ENCODE measurements around the gene COL23A1. TPM values are rescaled to one million over a fixed set of nuclear protein-coding genes. Genes with fewer than 3 reads are reported as not detected.
A peak's percentile ranks its signal among the peaks of the same experiment; 100 is the strongest.
"Not testable (repeated sequence)": the region's sequence is repeated elsewhere in the genome, so short reads cannot be mapped to it uniquely, and the experiment has no call there.

Gene COL23A1
- total and polyA plus RNA-seq, 2 experiments from 2014 or later, result 4.8 to 8.2 TPM

DNA sequence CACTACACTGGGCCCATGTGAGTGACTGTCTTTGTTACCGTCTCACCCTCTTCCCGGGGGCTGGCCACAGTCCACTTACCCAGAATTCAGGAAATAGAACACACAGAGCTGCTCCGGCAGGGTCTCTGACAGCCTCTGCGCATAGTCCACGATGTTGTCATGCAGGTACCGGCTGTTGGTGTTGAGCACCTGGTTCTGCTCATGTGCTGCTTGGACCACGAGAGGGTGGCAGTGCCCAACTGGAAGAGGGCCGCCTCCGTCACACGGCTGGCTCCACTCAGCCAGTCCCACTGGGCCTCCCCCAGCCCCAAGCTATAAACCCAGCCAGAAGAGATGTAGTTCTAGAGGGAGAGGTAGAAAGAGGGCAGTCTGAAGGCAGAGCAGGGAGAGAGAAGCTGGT is 360.3 kb downstream of the COL23A1 start:
- H3K79me2 ChIP-seq (replicated peaks; ENCODE audit: insufficient read depth), result peaks cover 13% of the 10 kb centered on the region; the same call in 1 of the 2 replicates
- H3F3A ChIP-seq (replicated peaks; ENCODE audit: low read depth), result peaks cover 13% of the 10 kb centered on the region
- H3K27ac Mint-ChIP-seq, result peak overlapping the region; percentile 70; the same call in 1 of the 2 replicates
- H3K4me1 Mint-ChIP-seq, result peaks cover 22% of the 10 kb centered on the region
- H3K27ac ChIP-seq (ENCODE audit: low read depth), result no peak overlapping the region
- H3K4me2 ChIP-seq, result no peak overlapping the region
- no peak overlapping the region for H3K4me3 ChIP-seq
- H4K20me1 ChIP-seq (replicated peaks; ENCODE audit: insufficient read depth), result no peaks in the 10 kb centered on the region
- ATAC-seq (no peak), DNase-seq (ENCODE audit: low spot score) (no peak)
- H3K9me2 ChIP-seq (ENCODE audit: insufficient read depth), result no peaks in the 10 kb centered on the region
- TF ChIP-seq CREB1 (CRISPR knock-in tag; IDR thresholded peaks at IDR 0.05; ENCODE audit: low read depth) (no peak), JUNB (IDR thresholded peaks at IDR 0.05; ENCODE audit: unreplicated experiment) (no peak), EZH2 (IDR thresholded peaks at IDR 0.05; ENCODE audit: low read depth, unreplicated experiment) (no peak)
- peaks cover 19% of the 10 kb centered on the region for H3K27me3 Mint-ChIP-seq (ENCODE audit: insufficient read depth, low read depth, poor library complexity)
- no peak overlapping the region for H2AFZ ChIP-seq
- peaks cover 9% of the 10 kb centered on the region; the same call in 1 of the 2 replicates for H3K4me1 ChIP-seq (ENCODE audit: insufficient read depth)
- H3K36me3 ChIP-seq (ENCODE audit: insufficient read depth), result peaks cover 9% of the 10 kb centered on the region
- no peaks in the 10 kb centered on the region; the same call in 2 of the 3 replicates for H3K9me3 Mint-ChIP-seq
- peaks cover 55% of the 10 kb centered on the region for H3K36me3 Mint-ChIP-seq (ENCODE audit: low read depth)
- H3K4me3 Mint-ChIP-seq, result peak overlapping the region; percentile 42; the same call in 2 of the 3 replicates
- H3K27me3 ChIP-seq (ENCODE audit: insufficient read depth), result no peaks in the 10 kb centered on the region

DNA sequence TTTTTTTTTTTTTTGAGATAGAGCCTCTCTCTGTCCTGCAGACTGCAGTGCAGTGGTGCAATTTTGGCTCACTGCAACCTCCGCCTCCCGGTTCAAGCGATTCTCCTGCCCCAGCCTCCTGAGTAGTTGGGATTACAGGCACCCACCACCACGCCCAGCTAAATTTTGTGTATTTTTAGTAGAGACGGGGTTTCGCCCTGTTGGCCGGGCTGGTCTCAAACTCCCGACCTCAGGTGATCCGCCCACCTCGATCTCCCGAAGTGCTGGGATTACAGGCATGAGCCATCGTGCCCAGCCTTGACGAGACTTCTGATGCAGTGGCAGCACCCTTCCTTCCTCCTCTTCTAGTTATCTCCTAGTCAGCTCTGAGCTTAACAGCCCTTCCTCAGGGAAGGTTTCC is 361.1 kb downstream of the COL23A1 start:
- H3K27me3 Mint-ChIP-seq (ENCODE audit: insufficient read depth, low read depth, poor library complexity), result peaks cover 18% of the 10 kb centered on the region
- H3K36me3 ChIP-seq (ENCODE audit: insufficient read depth), result not testable (repeated sequence)
- H3K4me1 Mint-ChIP-seq, result peaks cover 23% of the 10 kb centered on the region

DNA sequence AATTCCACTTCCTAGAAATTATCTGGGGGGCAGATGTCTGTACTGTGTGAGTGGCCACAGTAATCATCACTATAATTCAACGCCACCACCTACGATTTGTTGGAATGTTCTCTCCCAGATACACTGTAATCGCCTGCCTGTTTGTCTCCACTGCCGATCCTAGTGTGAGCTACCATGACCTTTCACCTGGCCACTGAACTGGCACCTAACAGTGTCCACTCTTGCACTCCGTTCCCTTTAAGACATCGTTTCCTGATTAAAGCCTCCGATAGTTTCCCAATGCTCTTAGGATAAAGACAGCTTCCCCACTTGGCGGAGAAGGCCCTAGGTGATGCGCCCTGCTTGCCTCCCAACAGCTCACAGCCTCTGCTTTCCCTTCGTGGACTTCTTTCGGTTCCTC is 361.6 kb downstream of the COL23A1 start:
- peaks cover 55% of the 10 kb centered on the region for H3K36me3 Mint-ChIP-seq (ENCODE audit: low read depth)
- TF ChIP-seq, protein P1, sequence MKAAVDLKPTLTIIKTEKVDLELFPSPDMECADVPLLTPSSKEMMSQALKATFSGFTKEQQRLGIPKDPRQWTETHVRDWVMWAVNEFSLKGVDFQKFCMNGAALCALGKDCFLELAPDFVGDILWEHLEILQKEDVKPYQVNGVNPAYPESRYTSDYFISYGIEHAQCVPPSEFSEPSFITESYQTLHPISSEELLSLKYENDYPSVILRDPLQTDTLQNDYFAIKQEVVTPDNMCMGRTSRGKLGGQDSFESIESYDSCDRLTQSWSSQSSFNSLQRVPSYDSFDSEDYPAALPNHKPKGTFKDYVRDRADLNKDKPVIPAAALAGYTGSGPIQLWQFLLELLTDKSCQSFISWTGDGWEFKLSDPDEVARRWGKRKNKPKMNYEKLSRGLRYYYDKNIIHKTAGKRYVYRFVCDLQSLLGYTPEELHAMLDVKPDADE (IDR thresholded peaks at IDR 0.05), result no peak
- TF ChIP-seq, protein P2, sequence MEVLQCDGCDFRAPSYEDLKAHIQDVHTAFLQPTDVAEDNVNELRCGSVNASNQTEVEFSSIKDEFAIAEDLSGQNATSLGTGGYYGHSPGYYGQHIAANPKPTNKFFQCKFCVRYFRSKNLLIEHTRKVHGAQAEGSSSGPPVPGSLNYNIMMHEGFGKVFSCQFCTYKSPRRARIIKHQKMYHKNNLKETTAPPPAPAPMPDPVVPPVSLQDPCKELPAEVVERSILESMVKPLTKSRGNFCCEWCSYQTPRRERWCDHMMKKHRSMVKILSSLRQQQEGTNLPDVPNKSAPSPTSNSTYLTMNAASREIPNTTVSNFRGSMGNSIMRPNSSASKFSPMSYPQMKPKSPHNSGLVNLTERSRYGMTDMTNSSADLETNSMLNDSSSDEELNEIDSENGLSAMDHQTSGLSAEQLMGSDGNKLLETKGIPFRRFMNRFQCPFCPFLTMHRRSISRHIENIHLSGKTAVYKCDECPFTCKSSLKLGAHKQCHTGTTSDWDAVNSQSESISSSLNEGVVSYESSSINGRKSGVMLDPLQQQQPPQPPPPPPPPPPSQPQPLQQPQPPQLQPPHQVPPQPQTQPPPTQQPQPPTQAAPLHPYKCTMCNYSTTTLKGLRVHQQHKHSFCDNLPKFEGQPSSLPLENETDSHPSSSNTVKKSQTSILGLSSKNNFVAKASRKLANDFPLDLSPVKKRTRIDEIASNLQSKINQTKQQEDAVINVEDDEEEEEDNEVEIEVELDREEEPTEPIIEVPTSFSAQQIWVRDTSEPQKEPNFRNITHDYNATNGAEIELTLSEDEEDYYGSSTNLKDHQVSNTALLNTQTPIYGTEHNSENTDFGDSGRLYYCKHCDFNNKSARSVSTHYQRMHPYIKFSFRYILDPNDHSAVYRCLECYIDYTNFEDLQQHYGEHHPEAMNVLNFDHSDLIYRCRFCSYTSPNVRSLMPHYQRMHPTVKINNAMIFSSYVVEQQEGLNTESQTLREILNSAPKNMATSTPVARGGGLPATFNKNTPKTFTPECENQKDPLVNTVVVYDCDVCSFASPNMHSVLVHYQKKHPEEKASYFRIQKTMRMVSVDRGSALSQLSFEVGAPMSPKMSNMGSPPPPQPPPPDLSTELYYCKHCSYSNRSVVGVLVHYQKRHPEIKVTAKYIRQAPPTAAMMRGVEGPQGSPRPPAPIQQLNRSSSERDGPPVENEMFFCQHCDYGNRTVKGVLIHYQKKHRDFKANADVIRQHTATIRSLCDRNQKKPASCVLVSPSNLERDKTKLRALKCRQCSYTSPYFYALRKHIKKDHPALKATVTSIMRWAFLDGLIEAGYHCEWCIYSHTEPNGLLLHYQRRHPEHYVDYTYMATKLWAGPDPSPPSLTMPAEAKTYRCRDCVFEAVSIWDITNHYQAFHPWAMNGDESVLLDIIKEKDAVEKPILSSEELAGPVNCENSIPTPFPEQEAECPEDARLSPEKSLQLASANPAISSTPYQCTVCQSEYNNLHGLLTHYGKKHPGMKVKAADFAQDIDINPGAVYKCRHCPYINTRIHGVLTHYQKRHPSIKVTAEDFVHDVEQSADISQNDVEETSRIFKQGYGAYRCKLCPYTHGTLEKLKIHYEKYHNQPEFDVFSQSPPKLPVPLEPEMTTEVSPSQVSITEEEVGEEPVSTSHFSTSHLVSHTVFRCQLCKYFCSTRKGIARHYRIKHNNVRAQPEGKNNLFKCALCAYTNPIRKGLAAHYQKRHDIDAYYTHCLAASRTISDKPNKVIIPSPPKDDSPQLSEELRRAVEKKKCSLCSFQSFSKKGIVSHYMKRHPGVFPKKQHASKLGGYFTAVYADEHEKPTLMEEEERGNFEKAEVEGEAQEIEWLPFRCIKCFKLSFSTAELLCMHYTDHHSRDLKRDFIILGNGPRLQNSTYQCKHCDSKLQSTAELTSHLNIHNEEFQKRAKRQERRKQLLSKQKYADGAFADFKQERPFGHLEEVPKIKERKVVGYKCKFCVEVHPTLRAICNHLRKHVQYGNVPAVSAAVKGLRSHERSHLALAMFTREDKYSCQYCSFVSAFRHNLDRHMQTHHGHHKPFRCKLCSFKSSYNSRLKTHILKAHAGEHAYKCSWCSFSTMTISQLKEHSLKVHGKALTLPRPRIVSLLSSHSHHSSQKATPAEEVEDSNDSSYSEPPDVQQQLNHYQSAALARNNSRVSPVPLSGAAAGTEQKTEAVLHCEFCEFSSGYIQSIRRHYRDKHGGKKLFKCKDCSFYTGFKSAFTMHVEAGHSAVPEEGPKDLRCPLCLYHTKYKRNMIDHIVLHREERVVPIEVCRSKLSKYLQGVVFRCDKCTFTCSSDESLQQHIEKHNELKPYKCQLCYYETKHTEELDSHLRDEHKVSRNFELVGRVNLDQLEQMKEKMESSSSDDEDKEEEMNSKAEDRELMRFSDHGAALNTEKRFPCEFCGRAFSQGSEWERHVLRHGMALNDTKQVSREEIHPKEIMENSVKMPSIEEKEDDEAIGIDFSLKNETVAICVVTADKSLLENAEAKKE (CRISPR knock-in tag; IDR thresholded peaks at IDR 0.05), result no peak

More for the DNA sequence above, 361.1 kb downstream of the COL23A1 start:
- peaks cover 12% of the 10 kb centered on the region; the same call in 1 of the 2 replicates for H3K4me1 ChIP-seq (ENCODE audit: insufficient read depth)
- not testable (repeated sequence) for H4K20me1 ChIP-seq (replicated peaks; ENCODE audit: insufficient read depth); H2AFZ ChIP-seq; ATAC-seq; H3K4me3 Mint-ChIP-seq; H3K4me3 ChIP-seq; H3K27me3 ChIP-seq (ENCODE audit: insufficient read depth); H3K4me2 ChIP-seq; H3K9me3 Mint-ChIP-seq; H3K9me2 ChIP-seq (ENCODE audit: insufficient read depth); H3K27ac Mint-ChIP-seq; DNase-seq (ENCODE audit: low spot score); H3K27ac ChIP-seq (ENCODE audit: low read depth)
- H3K36me3 Mint-ChIP-seq (ENCODE audit: low read depth), result peaks cover 55% of the 10 kb centered on the region
- peaks cover 13% of the 10 kb centered on the region for H3F3A ChIP-seq (replicated peaks; ENCODE audit: low read depth)
- H3K79me2 ChIP-seq (replicated peaks; ENCODE audit: insufficient read depth), result peaks cover 13% of the 10 kb centered on the region; the same call in 1 of the 2 replicates

More for the DNA sequence above, 361.6 kb downstream of the COL23A1 start:
- Mint-ChIP-seq H3K9me3 (no peaks in the 10 kb centered on the region; the same call in 2 of the 3 replicates), H3K27ac (no peak overlapping the region), H3K4me3 (no peak overlapping the region), H3K27me3 (ENCODE audit: insufficient read depth, low read depth, poor library complexity) (peaks cover 15% of the 10 kb centered on the region), H3K4me1 (peaks cover 28% of the 10 kb centered on the region)
- no peak for ATAC-seq
- no peak for DNase-seq (ENCODE audit: low spot score)
- Histone ChIP-seq H3K79me2 (replicated peaks; ENCODE audit: insufficient read depth) (peaks cover 13% of the 10 kb centered on the region; the same call in 1 of the 2 replicates), H3K27ac (ENCODE audit: low read depth) (no peak overlapping the region), H3F3A (replicated peaks; ENCODE audit: low read depth) (peaks cover 12% of the 10 kb centered on the region), H3K4me1 (ENCODE audit: insufficient read depth) (peaks cover 17% of the 10 kb centered on the region; the same call in 1 of the 2 replicates), H3K4me3 (no peak overlapping the region), H3K27me3 (ENCODE audit: insufficient read depth) (no peaks in the 10 kb centered on the region), H3K9me2 (ENCODE audit: insufficient read depth) (no peaks in the 10 kb centered on the region), H3K4me2 (no peak overlapping the region), H2AFZ (no peak overlapping the region), H3K36me3 (ENCODE audit: insufficient read depth) (peaks cover 9% of the 10 kb centered on the region), H4K20me1 (replicated peaks; ENCODE audit: insufficient read depth) (no peaks in the 10 kb centered on the region)

Measured in GM23338 (cell line).